HG03025 (cell line): ENCODE results near the gene PDCD5.
"Not testable (repeated sequence)": the region's sequence is repeated elsewhere in the genome, so short reads cannot be mapped to it uniquely, and the experiment has no call there.

Source experiments
- ATAC-seq: cut with Tn5 transposase; IDR thresholded peaks from one replicate; pipeline ENCODE4 v1.9.1; 2021; ENCODE audit warnings: mild to moderate bottlenecking, moderate library complexity; ENCODE audit not compliant: unreplicated experiment, low FRiP score

PDCD5 gene

GRCh38 chr19:32573492-32573794 is 7.5 kb upstream of the PDCD5 start:
- ATAC-seq = no peak

DNA sequence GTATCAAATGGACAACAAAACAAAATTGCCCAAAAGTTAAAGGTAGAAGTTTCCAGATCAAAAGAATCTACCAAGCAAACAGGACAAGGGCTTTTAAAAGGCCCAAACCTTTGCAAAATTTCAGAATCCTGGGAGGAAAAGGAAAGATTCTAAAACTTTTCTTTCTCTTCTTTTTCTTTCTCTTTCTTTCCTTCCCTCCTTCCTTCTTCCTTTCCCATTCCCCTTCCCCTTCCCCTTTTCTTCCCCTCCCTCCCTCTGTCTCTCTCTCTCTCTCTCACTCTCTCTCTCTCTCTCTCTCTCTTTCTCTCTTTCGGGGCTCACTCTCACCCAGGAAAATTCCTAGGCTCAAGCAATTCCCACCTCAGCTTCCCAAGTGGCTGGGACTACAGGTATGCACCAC is 4.2 kb upstream of the PDCD5 start:
- no peak for ATAC-seq

- peak; percentile 13 for ATAC-seq
These were observed 563 bp upstream of the PDCD5 start for GRCh38 chr19:32580353-32580900.

DNA sequence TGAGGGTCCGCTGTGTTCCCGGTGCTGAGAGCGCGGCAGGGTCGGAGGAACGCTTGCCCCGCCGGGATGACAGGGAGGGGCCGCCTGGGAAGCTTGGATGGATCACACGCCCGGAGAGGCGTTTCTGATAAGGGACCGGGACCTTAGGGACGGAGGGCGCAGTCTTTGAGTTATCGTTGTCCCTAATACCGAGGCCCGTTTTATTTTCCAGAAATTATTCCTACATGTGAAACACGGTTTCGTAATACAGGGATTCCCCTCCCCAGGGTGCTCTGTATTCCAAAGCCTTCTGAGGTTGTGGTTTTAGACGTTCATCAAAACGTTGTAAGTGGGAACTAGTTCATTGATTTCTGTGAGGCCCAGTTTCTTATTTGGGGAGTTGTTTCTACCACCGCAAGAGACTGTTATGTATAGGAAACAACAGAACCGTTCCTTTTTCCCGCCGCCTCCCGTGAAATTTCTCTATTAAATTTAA is 752 bp downstream of the PDCD5 start:
- peak; percentile 17 for ATAC-seq

- ATAC-seq = not testable (repeated sequence)
These were observed 6.9 kb downstream of the PDCD5 start for GRCh38 chr19:32587747-32588504.

- ATAC-seq = no peak
These were observed 13.0 kb downstream of the PDCD5 start for GRCh38 chr19:32594021-32594420.

DNA sequence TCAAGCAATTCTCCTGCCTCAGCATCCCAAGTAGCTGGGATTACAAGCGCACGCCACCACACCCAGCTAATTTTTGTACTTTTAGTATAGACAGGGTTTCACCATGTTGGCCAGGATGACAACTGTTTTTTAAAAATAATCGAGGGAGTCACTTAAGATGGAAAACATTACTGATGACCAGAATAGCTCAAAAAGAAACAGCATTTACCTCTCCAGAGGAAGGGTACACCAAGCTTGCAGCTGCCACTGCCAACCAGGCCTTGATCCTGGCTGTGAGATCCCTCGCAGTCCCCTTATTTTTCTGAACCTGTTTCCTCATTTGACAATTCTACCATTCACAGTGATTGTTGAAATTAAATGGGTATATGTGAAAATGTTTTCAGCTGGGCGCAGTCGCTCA is 14.5 kb downstream of the PDCD5 start:
- no peak for ATAC-seq

- ATAC-seq = no peak
These were observed 17.0 kb downstream of the PDCD5 start for GRCh38 chr19:32598022-32598421.

GRCh38 chr19:32599258-32599657 is 18.3 kb downstream of the PDCD5 start:
- ATAC-seq = no peak

DNA sequence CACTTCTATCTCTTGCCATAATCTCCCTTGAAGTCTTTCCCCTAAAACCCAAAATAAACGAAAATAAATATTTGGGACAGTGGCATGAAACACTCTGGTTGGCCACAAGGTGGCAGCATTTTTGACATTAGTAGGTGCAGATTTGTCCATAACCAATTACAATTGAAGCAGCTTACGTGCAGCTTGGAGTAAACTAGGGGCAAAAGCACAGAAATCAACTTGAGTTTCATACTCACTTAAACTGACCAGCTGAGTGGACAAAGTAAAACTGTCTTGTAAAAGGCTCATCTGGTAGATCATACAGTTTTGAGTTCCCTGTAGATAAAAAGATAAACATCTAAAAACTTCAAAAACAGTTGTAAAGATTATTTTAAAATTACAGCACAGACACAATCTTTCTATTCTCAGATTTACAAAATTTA is 18.8 kb downstream of the PDCD5 start:
- ATAC-seq = no peak

DNA sequence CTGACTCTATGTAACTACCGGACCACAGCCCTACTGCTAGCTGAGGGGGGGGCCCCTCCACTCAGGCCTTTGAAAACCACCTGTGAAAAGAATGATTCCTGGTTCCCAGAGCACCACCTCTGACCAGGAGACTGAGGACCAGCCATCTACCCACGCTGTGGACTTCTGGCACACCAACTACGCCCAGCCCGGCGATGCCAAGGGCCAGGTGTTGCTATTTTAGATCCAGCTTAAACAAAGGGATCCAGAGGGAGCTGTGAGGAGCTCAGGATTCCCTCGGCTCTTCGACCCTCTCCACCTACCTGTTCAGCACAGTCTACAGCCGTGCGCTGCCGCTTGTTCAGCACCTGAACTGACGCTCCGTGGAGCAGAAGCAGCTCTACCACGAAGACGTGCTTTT is 23.0 kb downstream of the PDCD5 start:
- ATAC-seq = no peak

DNA sequence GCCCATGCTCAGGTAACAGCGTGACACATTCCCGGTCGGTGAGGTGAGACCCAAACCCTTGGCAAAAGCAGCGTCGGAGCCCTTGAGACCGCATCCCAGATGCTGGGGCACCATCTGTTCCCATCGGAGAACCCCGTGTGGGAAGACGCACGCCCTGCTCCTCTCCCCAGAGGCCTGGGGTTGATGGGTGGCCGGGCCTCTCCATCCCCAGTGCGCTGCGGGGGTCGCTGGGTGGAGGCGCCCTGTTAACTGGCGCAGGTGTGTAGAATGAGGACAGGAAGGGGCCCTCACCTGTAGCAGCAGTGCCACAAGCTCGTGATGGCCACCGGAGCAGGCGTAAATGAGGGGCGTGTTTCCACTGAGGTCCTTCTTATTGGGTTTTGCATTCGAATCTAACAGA is 24.6 kb downstream of the PDCD5 start:
- ATAC-seq = no peak

DNA sequence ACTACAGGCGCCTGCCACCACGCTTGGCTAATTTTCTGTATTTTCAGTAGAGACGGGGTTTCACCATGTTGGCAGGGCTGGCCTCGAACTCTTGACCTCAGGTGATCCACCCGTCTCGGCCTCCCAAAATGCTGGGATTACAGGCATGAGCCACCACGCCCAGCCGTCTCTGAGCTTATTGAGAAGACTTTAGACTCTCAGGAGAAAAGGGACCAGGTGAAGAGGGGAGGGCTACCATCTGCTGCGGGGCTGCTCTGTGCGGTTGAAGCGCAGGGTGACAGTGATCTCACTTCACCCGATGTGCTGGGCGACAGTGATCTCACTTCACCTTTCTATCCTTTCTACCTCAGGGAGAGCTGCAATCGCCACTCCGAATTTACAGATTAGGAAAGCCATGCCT is 25.3 kb downstream of the PDCD5 start:
- ATAC-seq = no peak

DNA sequence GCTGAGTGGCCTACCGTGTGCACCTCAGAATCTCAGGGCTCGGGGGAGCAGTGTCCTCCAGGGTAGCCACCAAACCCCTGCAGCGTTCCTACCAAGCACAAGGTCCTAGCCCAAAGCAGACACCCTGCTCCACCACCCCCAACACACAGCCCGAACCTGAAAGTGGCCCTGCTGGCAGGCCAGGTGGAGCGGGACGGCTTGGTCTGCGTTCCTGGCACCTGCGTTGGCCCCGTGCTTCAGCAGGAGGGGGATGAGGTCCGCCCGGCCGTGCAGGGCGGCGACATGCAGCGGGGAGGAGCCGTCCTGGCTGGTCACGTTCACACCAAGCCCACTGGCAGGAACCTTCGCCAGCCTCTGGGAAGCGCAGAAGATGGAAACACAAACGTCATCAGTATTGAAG is 26.5 kb downstream of the PDCD5 start:
- ATAC-seq = no peak

GRCh38 chr19:32611161-32611560 is 30.2 kb downstream of the PDCD5 start:
- ATAC-seq = no peak

DNA sequence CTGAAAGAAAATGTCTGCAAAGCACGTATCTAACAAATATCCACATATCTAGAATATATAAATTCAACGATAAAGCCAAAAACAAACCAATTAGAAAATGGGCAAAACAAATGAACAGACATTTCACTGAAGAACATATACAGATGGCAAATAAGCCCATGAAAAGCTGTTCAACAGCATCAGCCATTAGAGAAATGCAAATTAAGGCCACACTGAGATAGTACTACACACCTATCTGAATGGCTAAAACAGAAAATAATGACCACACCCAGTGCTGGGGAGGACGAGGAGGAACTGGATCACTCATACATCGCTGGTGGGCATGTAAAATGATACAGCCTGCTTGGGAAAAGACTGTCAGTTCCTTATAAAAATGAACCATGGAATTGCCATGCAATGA is 32.0 kb downstream of the PDCD5 start:
- no peak for ATAC-seq

DNA sequence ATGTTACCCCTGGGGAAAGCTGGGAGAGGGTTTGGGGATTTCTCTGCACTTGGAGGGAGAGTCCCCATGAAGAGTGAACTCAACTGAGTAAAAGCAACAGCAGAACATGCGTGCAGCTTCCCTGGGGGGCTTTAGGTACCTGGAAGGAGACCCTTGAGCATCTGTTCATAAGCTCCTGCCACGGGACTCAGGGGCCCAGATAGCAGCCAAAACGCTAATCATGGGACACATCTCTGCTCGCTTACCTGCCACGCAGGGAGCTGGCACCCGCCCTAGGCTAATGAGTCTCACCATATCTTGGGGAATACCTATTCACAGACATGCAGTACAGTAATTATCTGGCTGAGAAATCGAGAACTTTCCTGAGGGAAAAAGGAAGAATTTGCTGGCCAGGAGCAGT is 33.9 kb downstream of the PDCD5 start:
- no peak for ATAC-seq

- no peak for ATAC-seq
These were observed 34.6 kb downstream of the PDCD5 start for GRCh38 chr19:32615569-32615968.

DNA sequence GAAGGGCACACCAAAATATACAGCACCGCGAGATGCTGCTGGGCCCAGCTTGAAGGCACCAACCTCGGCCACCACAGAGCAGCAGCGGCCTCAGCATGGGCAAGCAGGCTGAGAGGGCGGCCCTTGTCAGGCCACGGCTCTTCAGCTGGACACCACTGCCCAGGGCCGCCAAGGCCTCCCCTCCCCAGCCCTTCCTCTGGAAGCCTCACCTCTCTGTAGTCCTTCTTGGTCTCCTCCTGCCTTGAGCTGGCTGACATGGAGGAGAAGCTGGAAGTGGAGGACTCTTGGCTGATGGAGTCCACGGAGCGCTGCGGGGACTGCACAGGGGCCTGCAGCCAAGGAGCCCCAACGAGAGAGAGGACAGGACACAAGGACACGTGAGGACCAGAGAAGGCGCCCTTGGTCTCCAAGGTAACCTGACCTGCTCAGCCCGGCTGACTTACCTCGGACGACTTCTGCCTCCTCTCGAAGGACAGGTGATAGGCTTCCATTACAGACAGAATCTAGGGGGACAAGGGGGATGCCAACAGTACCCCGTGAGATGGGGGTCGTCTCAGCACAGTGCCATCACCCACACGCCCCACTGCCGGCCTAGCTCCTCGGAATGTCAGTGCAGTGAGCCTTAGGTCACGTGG is 38.2 kb downstream of the PDCD5 start:
- ATAC-seq = no peak

DNA sequence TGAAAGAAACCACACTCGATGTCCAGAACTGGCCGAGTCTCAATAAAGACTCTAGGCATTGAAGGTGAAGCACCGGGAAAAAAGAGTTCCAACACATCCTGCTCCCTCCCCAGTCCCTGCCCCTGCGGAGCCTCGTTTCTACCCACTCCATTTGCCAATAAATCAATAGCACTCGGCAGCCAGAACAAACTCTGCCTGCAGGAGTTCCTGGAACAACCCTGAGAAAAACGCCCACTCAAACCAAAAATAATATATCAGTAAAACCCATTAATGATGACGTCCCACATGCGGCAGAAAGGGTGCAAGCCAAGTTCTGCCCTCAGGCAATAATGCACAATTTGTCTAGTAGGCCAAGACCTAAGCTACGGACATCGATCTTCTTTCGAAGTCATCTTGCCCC is 41.0 kb downstream of the PDCD5 start:
- no peak for ATAC-seq

DNA sequence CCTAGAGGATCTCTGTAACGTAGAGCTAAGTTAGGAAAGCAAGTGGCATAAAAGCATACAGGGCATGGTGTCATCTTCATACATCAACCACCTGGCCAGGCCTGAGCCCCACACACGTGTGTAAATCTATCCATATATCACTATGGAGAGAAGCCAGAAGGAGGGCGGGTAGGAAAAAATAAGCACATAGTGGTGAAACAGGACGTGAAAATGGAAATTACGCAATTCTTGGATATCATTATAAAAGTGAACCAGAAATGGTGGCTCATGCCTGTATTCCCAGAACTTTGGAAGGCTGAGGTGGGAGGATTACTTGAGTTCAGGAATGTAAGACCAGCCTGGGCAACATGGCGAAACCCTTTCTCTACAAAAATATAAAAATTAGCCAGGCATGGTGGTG is 43.4 kb downstream of the PDCD5 start:
- ATAC-seq = no peak

DNA sequence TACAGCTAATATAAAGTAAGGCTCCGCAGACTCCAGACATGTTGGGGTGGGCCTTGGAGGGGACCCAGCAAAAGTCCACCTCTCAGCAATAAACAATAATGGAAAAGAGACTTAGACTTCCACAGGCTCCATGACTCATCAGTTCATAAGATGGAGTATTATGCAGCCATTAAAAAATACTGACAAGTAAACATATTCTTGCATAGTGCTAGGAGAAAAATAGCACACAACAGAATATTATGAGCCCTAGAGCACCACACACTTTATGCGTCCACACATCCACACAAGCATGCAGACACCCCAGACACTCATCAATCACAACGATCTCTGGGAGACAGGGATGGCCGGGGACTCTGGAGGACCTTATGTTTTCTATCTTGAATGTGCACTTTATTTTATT is 46.0 kb downstream of the PDCD5 start:
- no peak for ATAC-seq
